Activated CD4-positive, CD25-positive, alpha-beta regulatory T cell treated with anti-CD3 and anti-CD28 coated beads, Interleukin-2, amount 50 U/mL, for 24 hours (primary cell): Measurements from ENCODE around the gene TMEM132D.

Source experiments
- ATAC-seq, 2 donors: fragments of 150-1000 bp; cut with Tn5 transposase; one replicate each; pipeline ENCODE4 v1.10.0; 2021; ENCODE audit warnings: mild to moderate bottlenecking in 1 of 2, moderate library complexity in 1 of 2

TMEM132D gene

GRCh38 chr12:129821964-129822363 lies 81.9 kb downstream of the TMEM132D start:
- no peak for ATAC-seq

- ATAC-seq: no peak
These were observed 84.4 kb downstream of the TMEM132D start for GRCh38 chr12:129819391-129819790.

- no peak for ATAC-seq
These were observed 88.0 kb downstream of the TMEM132D start for GRCh38 chr12:129815846-129816245.

- no peak for ATAC-seq
These were observed 91.9 kb downstream of the TMEM132D start for GRCh38 chr12:129811963-129812362.

GRCh38 chr12:129807136-129807535 lies 96.7 kb downstream of the TMEM132D start:
- no peak for ATAC-seq

- ATAC-seq: no peak
These were observed 112.4 kb downstream of the TMEM132D start for GRCh38 chr12:129791396-129791795.

GRCh38 chr12:129790930-129791329 lies 112.9 kb downstream of the TMEM132D start:
- no peak for ATAC-seq

GRCh38 chr12:129790331-129790730 lies 113.5 kb downstream of the TMEM132D start:
- ATAC-seq: no peak

- ATAC-seq: no peak
These were observed 113.9 kb downstream of the TMEM132D start for GRCh38 chr12:129789921-129790320.

GRCh38 chr12:129788506-129789084 lies 115.2 kb downstream of the TMEM132D start:
- ATAC-seq: no peak

GRCh38 chr12:129779989-129780388 lies 123.8 kb downstream of the TMEM132D start:
- no peak for ATAC-seq

- no peak for ATAC-seq
These were observed 124.8 kb downstream of the TMEM132D start for GRCh38 chr12:129779033-129779432.

- no peak for ATAC-seq
These were observed 126.7 kb downstream of the TMEM132D start for GRCh38 chr12:129776977-129777667.

GRCh38 chr12:129772501-129773493 lies 131.0 kb downstream of the TMEM132D start:
- no peak for ATAC-seq

- no peak for ATAC-seq
These were observed 132.6 kb downstream of the TMEM132D start for GRCh38 chr12:129771238-129771637.

- no peak for ATAC-seq
These were observed 138.1 kb downstream of the TMEM132D start for GRCh38 chr12:129765719-129766118.

GRCh38 chr12:129762436-129762835 lies 141.4 kb downstream of the TMEM132D start:
- ATAC-seq: no peak

- no peak for ATAC-seq
These were observed 150.2 kb downstream of the TMEM132D start for GRCh38 chr12:129753586-129753985.

GRCh38 chr12:129750421-129750820 lies 153.4 kb downstream of the TMEM132D start:
- ATAC-seq: no peak

GRCh38 chr12:129746318-129746717 lies 157.5 kb downstream of the TMEM132D start:
- ATAC-seq: no peak

GRCh38 chr12:129729170-129729569 lies 174.7 kb downstream of the TMEM132D start:
- ATAC-seq: no peak

- no peak for ATAC-seq
These were observed 176.7 kb downstream of the TMEM132D start for GRCh38 chr12:129727100-129727499.

GRCh38 chr12:129723260-129723659 lies 180.6 kb downstream of the TMEM132D start:
- no peak for ATAC-seq
